ENCODE measurements around the gene LEPROT.
"Not testable (repeated sequence)": the region's sequence is repeated elsewhere in the genome, so short reads cannot be mapped to it uniquely, and the experiment has no call there.

The LEPROT gene

GRCh38 chr1:65459397-65459768, 38.9 kb downstream of the LEPROT start:
- H3K4me3 ChIP-seq (ENCODE audit: low read depth, low read length) = no peak overlapping the region
- peak; percentile 77 for TF ChIP-seq CTCF (conservative IDR thresholded peaks at IDR 0.05; ENCODE audit: low read depth, low read length)
- peak; percentile 69 for DNase-seq (ENCODE audit: low read depth)

DNA sequence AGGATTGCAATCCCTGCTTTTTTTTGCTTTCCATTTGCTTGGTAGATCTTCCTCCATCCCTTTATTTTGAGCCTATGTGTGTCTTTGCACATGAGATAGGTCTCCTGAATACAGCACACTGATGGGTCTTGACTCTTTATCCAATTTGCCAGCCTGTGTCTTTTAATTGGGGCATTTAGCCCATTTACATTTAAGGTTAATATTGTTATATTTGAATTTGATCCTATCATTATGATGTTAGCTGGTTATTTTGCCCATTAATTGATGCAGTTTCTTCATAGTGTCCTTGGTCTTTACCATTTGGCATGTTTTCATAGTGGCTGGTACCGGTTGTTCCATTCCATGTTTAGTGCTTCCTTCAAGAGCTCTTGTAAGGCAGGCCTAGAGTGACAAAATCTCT, 45.4 kb downstream of the LEPROT start:
- not testable (repeated sequence) for H3K4me3 ChIP-seq (ENCODE audit: low read depth, low read length); DNase-seq (ENCODE audit: low read depth)

DNA sequence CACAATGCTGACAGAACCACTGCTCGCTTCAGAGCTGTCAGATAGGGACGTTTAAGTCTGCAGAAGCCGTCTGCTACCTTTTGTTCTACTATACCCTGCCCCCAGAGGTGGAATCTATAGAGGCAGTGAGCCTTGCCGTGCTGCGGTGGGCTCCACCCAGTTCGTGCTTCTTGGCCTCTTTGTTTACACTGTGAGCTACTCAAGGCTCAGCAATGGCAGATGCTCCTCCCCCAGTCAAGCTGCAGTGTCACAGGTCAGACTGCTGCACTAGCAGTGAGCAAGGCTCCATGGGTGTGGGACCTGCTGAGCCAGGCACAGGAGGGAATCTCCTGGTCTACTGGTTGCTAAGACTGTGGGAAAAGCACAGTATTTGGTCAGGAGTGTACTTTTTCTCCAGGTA, 47.1 kb downstream of the LEPROT start:
- H3K4me3 ChIP-seq (ENCODE audit: low read depth, low read length) = no peak overlapping the region
- TF ChIP-seq CTCF (conservative IDR thresholded peaks at IDR 0.05; ENCODE audit: low read depth, low read length) = no peak
- DNase-seq (ENCODE audit: low read depth) = peak; percentile 63

- DNase-seq (ENCODE audit: low read depth) = no peak
- TF ChIP-seq CTCF (conservative IDR thresholded peaks at IDR 0.05; ENCODE audit: low read depth, low read length) = no peak
- H3K4me3 ChIP-seq (ENCODE audit: low read depth, low read length) = no peak overlapping the region
These were observed 48.8 kb downstream of the LEPROT start for GRCh38 chr1:65469126-65469888.

- TF ChIP-seq CTCF (conservative IDR thresholded peaks at IDR 0.05; ENCODE audit: low read depth, low read length) = no peak
- DNase-seq (ENCODE audit: low read depth) = peak; percentile 37
- no peak overlapping the region for H3K4me3 ChIP-seq (ENCODE audit: low read depth, low read length)
These were observed 49.4 kb downstream of the LEPROT start for GRCh38 chr1:65469889-65470340.

DNA sequence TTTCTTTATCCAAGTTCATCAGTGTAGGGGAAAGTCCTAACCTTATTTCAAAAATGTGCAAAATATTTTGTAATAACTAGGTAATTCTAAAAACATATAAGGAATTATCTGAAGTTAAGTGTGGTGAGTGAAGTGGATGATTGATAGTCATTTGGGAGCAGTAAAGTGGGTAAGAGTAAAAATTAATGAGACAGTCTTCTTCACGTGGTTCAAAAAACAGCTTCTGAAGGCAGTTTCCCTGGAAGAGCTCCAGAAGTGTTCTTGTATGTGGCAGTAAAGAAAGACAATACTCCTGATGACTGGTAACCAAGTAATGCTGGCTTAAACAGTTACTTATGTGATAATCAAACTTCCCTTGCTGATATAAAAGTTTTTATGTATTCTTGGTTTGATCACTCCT, 50.3 kb downstream of the LEPROT start:
- TF ChIP-seq CTCF (conservative IDR thresholded peaks at IDR 0.05; ENCODE audit: low read depth, low read length) = no peak
- no peak for DNase-seq (ENCODE audit: low read depth)

DNA sequence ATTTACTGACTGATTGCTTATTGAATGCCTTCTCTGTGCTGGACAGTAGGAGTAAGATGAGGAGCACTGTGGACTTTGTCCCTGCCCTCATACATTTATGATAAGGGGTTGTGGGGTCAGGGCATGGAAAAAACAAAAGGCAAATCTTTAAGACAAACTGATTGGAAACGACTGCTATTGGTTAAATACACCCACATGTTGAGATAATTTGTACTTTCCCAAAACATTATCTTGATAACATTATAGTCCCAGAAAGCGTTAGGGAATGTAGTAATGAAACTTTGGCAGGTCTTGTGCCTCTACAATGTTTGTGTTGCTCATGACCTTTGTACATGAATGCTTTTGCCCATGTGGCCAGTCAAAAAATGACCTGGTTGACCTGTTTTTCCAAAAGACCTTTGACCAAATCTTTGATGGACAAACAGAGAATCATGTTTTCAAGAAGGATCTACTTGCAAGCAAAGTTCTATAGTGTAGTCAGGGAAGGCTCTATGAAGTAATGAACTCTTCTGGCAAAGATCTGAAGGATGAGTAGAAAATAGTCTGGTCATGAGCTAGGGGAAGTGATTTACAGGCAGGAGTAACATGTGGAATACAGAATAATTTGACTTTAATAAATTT, 50.9 kb downstream of the LEPROT start:
- DNase-seq (ENCODE audit: low read depth) = no peak
- no peak overlapping the region for H3K4me3 ChIP-seq (ENCODE audit: low read depth, low read length)
- no peak for TF ChIP-seq CTCF (conservative IDR thresholded peaks at IDR 0.05; ENCODE audit: low read depth, low read length)

More for the DNA sequence above, 50.3 kb downstream of the LEPROT start:
- H3K4me3 ChIP-seq (ENCODE audit: low read depth, low read length) = no peak overlapping the region

All from choroid plexus epithelial cell (primary cell).